SK-N-SH (cell line): ENCODE measurements around the gene EXOSC3.

Experiments
- CTCF ChIP-seq: fragments of 200-600 bp; sonication (generic); IDR thresholded peaks from 2 replicates; pipeline ENCODE4 v1.6.1; 2017; ENCODE audit warnings: antibody characterized with exemption, mild to moderate bottlenecking, moderate library complexity
- MXI1 ChIP-seq: IDR thresholded peaks from 2 replicates; pipeline ENCODE4 v1.6.1; 2012; ENCODE audit warnings: mild to moderate bottlenecking, low read depth, low read length, improper control_type of control experiment
- POLR2AphosphoS5 ChIP-seq: IDR thresholded peaks from 2 replicates; pipeline ENCODE4 v1.6.1; 2012; ENCODE audit warnings: low read depth, low read length

GRCh38 chr9:37811906-37812476, 27.1 kb upstream of the EXOSC3 start:
- TF ChIP-seq CTCF (no peak), POLR2AphosphoS5 (no peak), MXI1 (no peak)
